Measurements from ENCODE around the gene VPS36. TPM values are rescaled to one million over a fixed set of nuclear protein-coding genes. Genes with fewer than 3 reads are reported as not detected.
A peak's percentile ranks its signal among the peaks of the same experiment; 100 is the strongest.

The VPS36 gene
- total RNA-seq, 1 donor from 2014 or later = 72.7 TPM

DNA sequence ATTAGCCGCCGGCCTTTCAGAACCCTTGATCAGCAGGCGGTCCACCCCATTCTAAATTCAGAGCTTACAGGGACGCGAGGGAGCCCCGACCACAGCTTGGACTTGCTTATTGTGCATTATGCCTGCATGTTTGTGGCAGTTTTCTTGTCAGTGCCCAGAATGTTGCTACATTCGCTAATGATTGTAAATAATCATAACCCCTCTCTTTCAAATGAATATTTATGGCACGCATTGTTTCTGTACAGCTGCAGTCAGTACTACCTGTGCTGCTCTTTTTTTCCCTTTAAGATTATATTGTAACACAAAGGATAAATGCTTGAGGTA lies 321 bp upstream of the VPS36 start:
- peak overlapping the region; percentile 93 for H3K27ac Mint-ChIP-seq
- no peaks in the 10 kb centered on the region for H3K36me3 ChIP-seq

DNA sequence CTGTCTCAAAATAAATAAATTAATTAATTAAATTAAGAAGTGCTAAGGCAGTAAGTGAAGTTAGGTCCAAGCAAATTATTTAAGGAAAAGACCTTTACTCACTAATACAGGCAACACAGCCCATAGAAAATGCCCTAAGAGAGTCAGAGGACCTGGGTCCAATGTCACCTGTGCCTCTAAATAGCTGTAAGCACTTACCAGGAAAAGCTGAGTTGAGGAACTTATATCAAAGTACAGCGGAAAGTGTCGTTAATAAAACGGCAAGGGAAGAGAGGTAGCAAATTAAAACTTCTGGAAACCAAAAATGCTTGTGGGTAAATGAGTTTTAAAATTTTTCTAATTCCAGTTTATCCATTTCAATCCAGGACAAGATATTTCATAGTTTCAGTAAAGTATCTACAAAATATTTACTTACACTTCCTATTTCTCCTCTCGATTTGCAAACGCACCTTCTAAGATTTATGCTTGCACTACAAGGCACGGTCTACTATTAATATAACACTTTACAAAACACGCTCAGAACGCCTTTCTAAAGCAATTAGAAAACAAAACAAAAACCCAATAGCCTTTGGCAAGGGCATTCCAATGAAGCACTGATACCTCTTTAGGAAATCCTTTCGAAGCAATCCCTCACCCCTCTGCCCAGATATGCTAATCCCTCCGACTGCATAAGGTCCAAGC lies 963 bp downstream of the VPS36 start:
- Histone ChIP-seq H3K9me3 (ENCODE audit: low read depth) (no peaks in the 10 kb centered on the region), H4K20me1 (ENCODE audit: low read depth) (peaks cover 25% of the 10 kb centered on the region), H3F3A (ENCODE audit: low read depth) (peaks cover 8% of the 10 kb centered on the region), H3K9ac (peak overlapping the region; percentile 60), H3K79me2 (ENCODE audit: low read depth) (peaks cover 49% of the 10 kb centered on the region), H3K27ac (no peak overlapping the region), H3K36me3 (peaks cover 6% of the 10 kb centered on the region), H3K27me3 (no peaks in the 10 kb centered on the region), H3K4me1 (peaks cover 22% of the 10 kb centered on the region), H2AFZ (replicated peaks) (peak overlapping the region; percentile 87), H3K4me2 (peak overlapping the region; percentile 86), H3K4me3 (peak overlapping the region; percentile 78)
- Mint-ChIP-seq H3K27me3 (ENCODE audit: insufficient read depth, low read depth) (no peaks in the 10 kb centered on the region), H3K9me3 (no peaks in the 10 kb centered on the region), H3K36me3 (peaks cover 12% of the 10 kb centered on the region), H3K4me3 (peak overlapping the region; percentile 97), H3K4me1 (peaks cover 20% of the 10 kb centered on the region), H3K27ac (peak overlapping the region; percentile 86)
- TF ChIP-seq EZH2phosphoT487 (IDR thresholded peaks at IDR 0.05) = no peak
- TF ChIP-seq, protein P1, sequence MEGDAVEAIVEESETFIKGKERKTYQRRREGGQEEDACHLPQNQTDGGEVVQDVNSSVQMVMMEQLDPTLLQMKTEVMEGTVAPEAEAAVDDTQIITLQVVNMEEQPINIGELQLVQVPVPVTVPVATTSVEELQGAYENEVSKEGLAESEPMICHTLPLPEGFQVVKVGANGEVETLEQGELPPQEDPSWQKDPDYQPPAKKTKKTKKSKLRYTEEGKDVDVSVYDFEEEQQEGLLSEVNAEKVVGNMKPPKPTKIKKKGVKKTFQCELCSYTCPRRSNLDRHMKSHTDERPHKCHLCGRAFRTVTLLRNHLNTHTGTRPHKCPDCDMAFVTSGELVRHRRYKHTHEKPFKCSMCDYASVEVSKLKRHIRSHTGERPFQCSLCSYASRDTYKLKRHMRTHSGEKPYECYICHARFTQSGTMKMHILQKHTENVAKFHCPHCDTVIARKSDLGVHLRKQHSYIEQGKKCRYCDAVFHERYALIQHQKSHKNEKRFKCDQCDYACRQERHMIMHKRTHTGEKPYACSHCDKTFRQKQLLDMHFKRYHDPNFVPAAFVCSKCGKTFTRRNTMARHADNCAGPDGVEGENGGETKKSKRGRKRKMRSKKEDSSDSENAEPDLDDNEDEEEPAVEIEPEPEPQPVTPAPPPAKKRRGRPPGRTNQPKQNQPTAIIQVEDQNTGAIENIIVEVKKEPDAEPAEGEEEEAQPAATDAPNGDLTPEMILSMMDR (IDR thresholded peaks at IDR 0.05) = no peak
- no peak for TF ChIP-seq EZH2 (IDR thresholded peaks at IDR 0.05)
- no peak for DNase-seq (ENCODE audit: low spot score)

More for the DNA sequence above, 321 bp upstream of the VPS36 start:
- Histone ChIP-seq H3K27ac (no peak overlapping the region), H2AFZ (replicated peaks) (peak overlapping the region; percentile 87), H3K27me3 (no peaks in the 10 kb centered on the region), H3K9ac (no peak overlapping the region), H4K20me1 (ENCODE audit: low read depth) (peaks cover 25% of the 10 kb centered on the region), H3K4me2 (peak overlapping the region; percentile 59), H3F3A (ENCODE audit: low read depth) (peaks cover 13% of the 10 kb centered on the region), H3K4me3 (peak overlapping the region; percentile 78), H3K9me3 (ENCODE audit: low read depth) (no peaks in the 10 kb centered on the region), H3K79me2 (ENCODE audit: low read depth) (peaks cover 44% of the 10 kb centered on the region), H3K4me1 (peaks cover 22% of the 10 kb centered on the region)
- H3K36me3 Mint-ChIP-seq = peaks cover 8% of the 10 kb centered on the region
- TF ChIP-seq EZH2phosphoT487 (IDR thresholded peaks at IDR 0.05) (no peak), EZH2 (IDR thresholded peaks at IDR 0.05) (no peak)
- TF ChIP-seq, protein P1 (IDR thresholded peaks at IDR 0.05) = no peak
- no peaks in the 10 kb centered on the region for H3K27me3 Mint-ChIP-seq (ENCODE audit: insufficient read depth, low read depth)
- no peaks in the 10 kb centered on the region for H3K9me3 Mint-ChIP-seq
- DNase-seq (ENCODE audit: low spot score) = no peak
- peaks cover 25% of the 10 kb centered on the region for H3K4me1 Mint-ChIP-seq
- peak overlapping the region; percentile 86 for H3K4me3 Mint-ChIP-seq

DNA sequence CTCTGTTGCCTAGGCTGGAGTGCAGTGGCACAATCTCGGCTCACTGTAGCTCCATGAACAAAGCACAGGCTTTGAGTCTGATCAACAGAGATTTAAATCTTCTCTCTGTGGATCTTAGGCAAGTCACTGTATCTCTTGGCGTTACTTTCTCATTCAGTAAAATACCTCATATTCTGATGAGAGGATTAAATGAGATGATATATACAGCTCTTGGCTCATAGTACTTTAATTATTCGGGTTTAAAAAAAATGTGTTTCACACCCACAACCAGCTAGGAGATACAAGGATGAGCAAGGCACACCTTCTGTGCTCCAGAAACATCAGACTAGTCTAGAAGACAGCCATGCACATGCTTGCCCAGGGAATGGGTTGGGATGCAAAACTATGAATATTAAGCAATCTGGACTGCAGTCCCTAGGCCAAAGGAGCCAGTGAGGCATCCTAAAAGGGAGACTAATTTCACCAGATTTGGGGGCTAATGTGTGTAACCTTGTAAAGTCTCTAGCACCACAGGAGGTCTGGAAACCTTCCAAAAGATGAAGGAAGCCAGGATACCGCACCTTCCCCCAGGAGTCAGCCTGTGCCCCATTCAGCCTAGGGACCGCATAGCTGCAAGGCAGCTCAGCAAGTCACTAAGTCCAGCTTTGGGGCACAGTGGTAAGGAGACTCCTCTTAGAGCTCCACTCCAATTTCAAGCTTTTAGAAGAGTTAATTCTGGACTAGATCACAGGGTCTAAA lies 2.5 kb downstream of the VPS36 start:
- Histone ChIP-seq H3K79me2 (ENCODE audit: low read depth) (peaks cover 63% of the 10 kb centered on the region), H3K9me3 (ENCODE audit: low read depth) (no peaks in the 10 kb centered on the region), H3K27ac (no peak overlapping the region), H3K27me3 (no peaks in the 10 kb centered on the region), H3K4me1 (peaks cover 16% of the 10 kb centered on the region), H3K36me3 (peaks cover 7% of the 10 kb centered on the region), H3F3A (ENCODE audit: low read depth) (peaks cover 6% of the 10 kb centered on the region), H4K20me1 (ENCODE audit: low read depth) (peaks cover 33% of the 10 kb centered on the region), H3K4me2 (peak overlapping the region; percentile 86), H2AFZ (replicated peaks) (no peak overlapping the region), H3K4me3 (no peak overlapping the region), H3K9ac (no peak overlapping the region)
- Mint-ChIP-seq H3K4me1 (peaks cover 13% of the 10 kb centered on the region), H3K4me3 (no peak overlapping the region), H3K27me3 (ENCODE audit: insufficient read depth, low read depth) (no peaks in the 10 kb centered on the region), H3K27ac (no peak overlapping the region), H3K9me3 (no peaks in the 10 kb centered on the region), H3K36me3 (peaks cover 14% of the 10 kb centered on the region)
- DNase-seq (ENCODE audit: low spot score) = peak; percentile 42
- TF ChIP-seq EZH2phosphoT487 (IDR thresholded peaks at IDR 0.05) (no peak), EZH2 (IDR thresholded peaks at IDR 0.05) (no peak)
- TF ChIP-seq, protein P1 (IDR thresholded peaks at IDR 0.05) = no peak

Measured in neural progenitor cell (in vitro differentiated cells).